ENCODE results near the gene RCAN2. TPM values are rescaled to one million over a fixed set of nuclear protein-coding genes. Genes with fewer than 3 reads are reported as not detected.

The RCAN2 gene
- total RNA-seq, 1 experiment from 2014 or later: 4.7 TPM

DNA sequence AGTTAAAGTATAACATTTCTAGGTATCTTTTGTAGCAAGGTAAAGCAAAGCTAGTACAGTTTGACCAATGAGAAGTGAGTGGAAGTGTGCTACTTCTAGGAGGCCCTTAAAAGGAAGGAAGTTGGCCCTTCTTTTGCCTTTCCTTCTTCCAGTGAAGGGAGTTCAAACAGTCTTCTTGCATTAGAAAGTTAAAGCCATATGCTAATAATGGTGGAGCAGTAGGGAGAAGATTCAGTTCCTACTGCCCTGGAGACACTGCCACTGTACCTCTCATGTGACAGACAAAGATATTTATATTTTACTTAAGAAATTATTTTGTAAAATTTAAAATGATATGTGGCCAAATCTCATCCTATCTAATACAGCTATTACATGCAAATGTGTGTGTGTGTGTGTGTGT lies 26.0 kb upstream of the RCAN2 start:
- no peak overlapping the region for H3K27ac ChIP-seq (ENCODE audit: low read length)
- no peaks in the 10 kb centered on the region for H3K4me1 ChIP-seq (ENCODE audit: low read length)
- DNase-seq: no peak
- H3K4me2 ChIP-seq (ENCODE audit: low read depth, low read length, poor library complexity, severe bottlenecking): no peak overlapping the region
- H3K4me3 ChIP-seq (ENCODE audit: low read length): no peak overlapping the region
- H3K79me2 ChIP-seq (ENCODE audit: low read length): no peaks in the 10 kb centered on the region
- H4K20me1 ChIP-seq (ENCODE audit: insufficient read depth, low read depth, low read length): no peaks in the 10 kb centered on the region
- no peaks in the 10 kb centered on the region for H3K9me2 ChIP-seq (replicated peaks; ENCODE audit: insufficient read depth, low read length)
- H2AFZ ChIP-seq (ENCODE audit: low read length): no peak overlapping the region
- no peaks in the 10 kb centered on the region for H3K27me3 ChIP-seq (ENCODE audit: low read length)
- H3K36me3 ChIP-seq (ENCODE audit: insufficient read depth, low read length): no peaks in the 10 kb centered on the region
- H3K9ac ChIP-seq (ENCODE audit: low read length): no peak overlapping the region
- no peaks in the 10 kb centered on the region for H3K9me3 ChIP-seq (ENCODE audit: low read length)

DNA sequence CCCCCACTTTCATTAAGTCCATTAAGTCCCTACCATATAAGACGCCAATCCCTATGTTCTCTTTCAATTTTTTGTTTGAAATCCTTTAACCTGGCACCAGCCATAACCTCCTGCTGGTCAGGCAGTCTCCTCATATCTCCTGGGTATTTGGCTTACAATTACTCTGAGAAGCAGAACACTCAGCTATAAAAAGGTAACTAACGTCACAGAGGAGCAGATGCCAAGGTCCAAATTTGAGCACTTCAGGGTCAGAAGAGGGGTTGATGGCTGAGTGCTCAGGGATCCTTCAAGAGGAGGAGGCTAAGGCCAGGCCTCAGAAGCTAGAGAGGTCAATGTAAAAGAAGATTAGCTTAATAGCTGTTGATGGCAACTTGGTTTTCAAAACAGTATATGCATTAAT lies 22.3 kb upstream of the RCAN2 start:
- no peak overlapping the region for H3K27ac ChIP-seq (ENCODE audit: low read length)
- DNase-seq: no peak
- H4K20me1 ChIP-seq (ENCODE audit: insufficient read depth, low read depth, low read length): no peaks in the 10 kb centered on the region
- H3K36me3 ChIP-seq (ENCODE audit: insufficient read depth, low read length): no peaks in the 10 kb centered on the region
- H2AFZ ChIP-seq (ENCODE audit: low read length): no peak overlapping the region
- H3K4me1 ChIP-seq (ENCODE audit: low read length): no peaks in the 10 kb centered on the region
- no peak overlapping the region for H3K9ac ChIP-seq (ENCODE audit: low read length)
- H3K27me3 ChIP-seq (ENCODE audit: low read length): no peaks in the 10 kb centered on the region
- H3K9me3 ChIP-seq (ENCODE audit: low read length): no peaks in the 10 kb centered on the region
- no peak overlapping the region for H3K4me3 ChIP-seq (ENCODE audit: low read length)
- H3K79me2 ChIP-seq (ENCODE audit: low read length): no peaks in the 10 kb centered on the region
- no peaks in the 10 kb centered on the region for H3K9me2 ChIP-seq (replicated peaks; ENCODE audit: insufficient read depth, low read length)
- H3K4me2 ChIP-seq (ENCODE audit: low read depth, low read length, poor library complexity, severe bottlenecking): no peak overlapping the region

DNA sequence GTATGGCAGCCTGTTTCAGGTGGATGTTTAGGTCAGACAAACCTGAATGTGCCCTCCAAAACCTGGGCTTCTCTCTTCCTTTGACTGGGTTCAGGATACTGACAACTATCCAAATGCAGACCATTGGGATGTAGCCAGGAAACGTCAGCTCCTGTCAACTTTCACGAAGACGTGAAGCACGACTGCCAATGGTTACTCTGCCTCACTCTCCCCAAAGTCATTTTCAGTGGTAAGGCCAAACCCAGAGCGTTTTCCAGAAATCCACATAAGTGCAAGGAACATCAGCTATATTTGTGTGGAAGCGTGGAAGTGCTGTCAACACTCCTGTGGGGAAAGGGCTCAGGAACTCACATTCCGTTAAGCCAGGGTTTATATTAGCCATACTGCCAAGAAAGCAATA lies 20.1 kb upstream of the RCAN2 start:
- no peak overlapping the region for H2AFZ ChIP-seq (ENCODE audit: low read length)
- DNase-seq: no peak
- H3K4me1 ChIP-seq (ENCODE audit: low read length): no peaks in the 10 kb centered on the region
- no peak overlapping the region for H3K27ac ChIP-seq (ENCODE audit: low read length)
- no peaks in the 10 kb centered on the region for H3K36me3 ChIP-seq (ENCODE audit: insufficient read depth, low read length)
- no peak overlapping the region for H3K4me3 ChIP-seq (ENCODE audit: low read length)
- H3K27me3 ChIP-seq (ENCODE audit: low read length): no peaks in the 10 kb centered on the region
- no peaks in the 10 kb centered on the region for H3K9me2 ChIP-seq (replicated peaks; ENCODE audit: insufficient read depth, low read length)
- no peak overlapping the region for H3K9ac ChIP-seq (ENCODE audit: low read length)
- H3K79me2 ChIP-seq (ENCODE audit: low read length): no peaks in the 10 kb centered on the region
- H4K20me1 ChIP-seq (ENCODE audit: insufficient read depth, low read depth, low read length): no peaks in the 10 kb centered on the region
- no peaks in the 10 kb centered on the region for H3K9me3 ChIP-seq (ENCODE audit: low read length)
- H3K4me2 ChIP-seq (ENCODE audit: low read depth, low read length, poor library complexity, severe bottlenecking): no peak overlapping the region

DNA sequence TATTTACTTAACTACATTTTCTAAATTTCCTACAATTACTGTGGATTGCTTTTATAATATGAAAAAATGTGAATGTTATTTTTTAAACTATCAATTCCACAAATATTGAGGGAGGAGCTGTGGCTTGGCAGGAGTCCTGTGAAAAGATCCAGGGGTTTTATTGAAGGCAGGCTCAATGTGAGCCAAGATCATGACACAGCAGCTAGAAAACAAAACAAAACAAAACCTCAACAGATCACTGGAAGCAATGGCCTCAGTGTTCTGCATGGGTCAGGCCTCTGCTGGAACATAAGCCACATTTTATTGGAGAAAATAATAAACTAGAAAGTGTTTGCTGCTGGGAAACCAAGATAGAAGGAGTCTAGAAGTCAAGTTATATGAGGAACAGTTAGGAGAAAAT lies 19.4 kb upstream of the RCAN2 start:
- Histone ChIP-seq H3K27ac (ENCODE audit: low read length) (no peak overlapping the region), H3K4me1 (ENCODE audit: low read length) (no peaks in the 10 kb centered on the region), H3K4me2 (ENCODE audit: low read depth, low read length, poor library complexity, severe bottlenecking) (no peak overlapping the region), H3K9ac (ENCODE audit: low read length) (no peak overlapping the region), H3K9me3 (ENCODE audit: low read length) (no peaks in the 10 kb centered on the region), H3K27me3 (ENCODE audit: low read length) (no peaks in the 10 kb centered on the region), H3K36me3 (ENCODE audit: insufficient read depth, low read length) (no peaks in the 10 kb centered on the region), H2AFZ (ENCODE audit: low read length) (no peak overlapping the region), H3K9me2 (replicated peaks; ENCODE audit: insufficient read depth, low read length) (no peaks in the 10 kb centered on the region), H3K4me3 (ENCODE audit: low read length) (no peak overlapping the region), H4K20me1 (ENCODE audit: insufficient read depth, low read depth, low read length) (no peaks in the 10 kb centered on the region), H3K79me2 (ENCODE audit: low read length) (no peaks in the 10 kb centered on the region)
- no peak for DNase-seq

DNA sequence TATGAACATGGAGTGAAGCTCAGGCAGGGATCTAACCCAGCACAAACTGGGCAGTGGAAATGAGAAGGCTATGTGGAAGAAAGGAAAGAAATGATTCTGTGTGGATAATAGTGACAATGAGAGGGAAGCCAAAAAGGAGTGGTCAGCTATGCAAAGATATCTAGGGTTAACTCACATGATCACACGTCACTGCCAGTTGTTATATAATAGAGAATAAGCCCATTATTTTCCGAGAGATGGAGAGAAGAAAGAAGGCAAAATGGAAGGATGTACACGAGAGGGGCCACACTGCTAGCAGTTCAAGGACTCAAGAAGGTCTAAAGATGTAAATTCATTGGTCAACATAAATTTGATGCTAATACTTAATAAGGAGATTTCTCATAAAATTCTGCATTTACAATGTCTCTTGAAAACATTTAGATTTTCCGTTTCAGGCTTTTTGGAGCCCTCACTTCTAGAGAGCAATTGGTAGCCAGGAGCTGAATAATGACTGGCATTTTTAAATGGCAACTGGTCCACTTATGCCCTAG lies 18.8 kb upstream of the RCAN2 start:
- Histone ChIP-seq H3K27ac (ENCODE audit: low read length) (no peak overlapping the region), H3K9ac (ENCODE audit: low read length) (no peak overlapping the region), H3K4me3 (ENCODE audit: low read length) (no peak overlapping the region), H3K79me2 (ENCODE audit: low read length) (no peaks in the 10 kb centered on the region), H3K36me3 (ENCODE audit: insufficient read depth, low read length) (no peaks in the 10 kb centered on the region), H3K4me1 (ENCODE audit: low read length) (no peaks in the 10 kb centered on the region), H2AFZ (ENCODE audit: low read length) (no peak overlapping the region), H3K27me3 (ENCODE audit: low read length) (no peaks in the 10 kb centered on the region), H4K20me1 (ENCODE audit: insufficient read depth, low read depth, low read length) (no peaks in the 10 kb centered on the region), H3K9me3 (ENCODE audit: low read length) (no peaks in the 10 kb centered on the region), H3K4me2 (ENCODE audit: low read depth, low read length, poor library complexity, severe bottlenecking) (no peak overlapping the region), H3K9me2 (replicated peaks; ENCODE audit: insufficient read depth, low read length) (no peaks in the 10 kb centered on the region)
- DNase-seq: no peak

DNA sequence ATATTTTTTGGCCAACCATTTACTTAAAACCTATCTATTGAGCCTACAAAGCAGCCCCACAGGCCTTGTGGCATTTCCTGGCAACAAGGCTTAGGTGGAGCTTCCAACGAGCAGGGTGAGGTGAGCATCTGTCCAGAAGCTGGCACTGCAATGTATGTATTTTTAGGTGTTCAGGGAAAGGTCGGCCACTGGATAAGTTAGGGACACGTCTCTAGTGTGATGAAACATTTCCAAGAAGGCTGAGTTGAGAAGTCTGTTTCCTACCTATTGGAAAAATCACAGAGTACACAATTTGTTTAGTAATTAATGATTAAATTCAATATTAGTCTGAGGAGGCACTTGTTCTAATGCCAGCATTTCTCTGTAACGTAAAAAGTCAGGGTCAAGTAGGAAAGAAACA lies 17.8 kb upstream of the RCAN2 start:
- Histone ChIP-seq H3K9me3 (ENCODE audit: low read length) (no peaks in the 10 kb centered on the region), H3K27ac (ENCODE audit: low read length) (no peak overlapping the region), H3K9me2 (replicated peaks; ENCODE audit: insufficient read depth, low read length) (no peaks in the 10 kb centered on the region), H3K4me2 (ENCODE audit: low read depth, low read length, poor library complexity, severe bottlenecking) (no peak overlapping the region), H4K20me1 (ENCODE audit: insufficient read depth, low read depth, low read length) (no peaks in the 10 kb centered on the region), H3K9ac (ENCODE audit: low read length) (no peak overlapping the region), H3K27me3 (ENCODE audit: low read length) (no peaks in the 10 kb centered on the region), H2AFZ (ENCODE audit: low read length) (no peak overlapping the region), H3K36me3 (ENCODE audit: insufficient read depth, low read length) (no peaks in the 10 kb centered on the region), H3K79me2 (ENCODE audit: low read length) (no peaks in the 10 kb centered on the region), H3K4me1 (ENCODE audit: low read length) (no peaks in the 10 kb centered on the region), H3K4me3 (ENCODE audit: low read length) (no peak overlapping the region)
- DNase-seq: no peak

DNA sequence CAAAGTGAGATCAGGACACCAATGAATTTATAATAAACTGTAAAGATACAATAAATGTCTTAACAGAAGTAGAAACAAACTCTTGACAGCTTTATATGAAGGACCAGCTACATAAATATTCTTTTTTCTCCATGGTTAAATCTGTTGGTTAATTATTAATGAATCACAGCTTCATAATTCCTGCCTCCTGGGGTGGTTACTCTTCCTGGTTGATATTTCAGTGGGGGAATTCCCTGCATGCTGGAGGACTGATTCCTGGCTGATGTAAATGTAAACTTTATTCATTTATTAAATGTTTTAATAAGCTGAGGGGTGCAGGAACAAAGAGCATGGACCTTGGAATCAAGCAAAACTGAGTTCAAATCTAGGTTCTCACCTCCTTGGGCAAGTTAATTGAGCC lies 16.2 kb upstream of the RCAN2 start:
- Histone ChIP-seq H2AFZ (ENCODE audit: low read length) (no peak overlapping the region), H3K36me3 (ENCODE audit: insufficient read depth, low read length) (no peaks in the 10 kb centered on the region), H3K4me1 (ENCODE audit: low read length) (no peaks in the 10 kb centered on the region), H3K4me3 (ENCODE audit: low read length) (no peak overlapping the region), H4K20me1 (ENCODE audit: insufficient read depth, low read depth, low read length) (no peaks in the 10 kb centered on the region), H3K9me3 (ENCODE audit: low read length) (no peaks in the 10 kb centered on the region), H3K27me3 (ENCODE audit: low read length) (no peaks in the 10 kb centered on the region), H3K9me2 (replicated peaks; ENCODE audit: insufficient read depth, low read length) (no peaks in the 10 kb centered on the region), H3K27ac (ENCODE audit: low read length) (no peak overlapping the region), H3K9ac (ENCODE audit: low read length) (no peak overlapping the region), H3K79me2 (ENCODE audit: low read length) (no peaks in the 10 kb centered on the region), H3K4me2 (ENCODE audit: low read depth, low read length, poor library complexity, severe bottlenecking) (no peak overlapping the region)
- DNase-seq: no peak

DNA sequence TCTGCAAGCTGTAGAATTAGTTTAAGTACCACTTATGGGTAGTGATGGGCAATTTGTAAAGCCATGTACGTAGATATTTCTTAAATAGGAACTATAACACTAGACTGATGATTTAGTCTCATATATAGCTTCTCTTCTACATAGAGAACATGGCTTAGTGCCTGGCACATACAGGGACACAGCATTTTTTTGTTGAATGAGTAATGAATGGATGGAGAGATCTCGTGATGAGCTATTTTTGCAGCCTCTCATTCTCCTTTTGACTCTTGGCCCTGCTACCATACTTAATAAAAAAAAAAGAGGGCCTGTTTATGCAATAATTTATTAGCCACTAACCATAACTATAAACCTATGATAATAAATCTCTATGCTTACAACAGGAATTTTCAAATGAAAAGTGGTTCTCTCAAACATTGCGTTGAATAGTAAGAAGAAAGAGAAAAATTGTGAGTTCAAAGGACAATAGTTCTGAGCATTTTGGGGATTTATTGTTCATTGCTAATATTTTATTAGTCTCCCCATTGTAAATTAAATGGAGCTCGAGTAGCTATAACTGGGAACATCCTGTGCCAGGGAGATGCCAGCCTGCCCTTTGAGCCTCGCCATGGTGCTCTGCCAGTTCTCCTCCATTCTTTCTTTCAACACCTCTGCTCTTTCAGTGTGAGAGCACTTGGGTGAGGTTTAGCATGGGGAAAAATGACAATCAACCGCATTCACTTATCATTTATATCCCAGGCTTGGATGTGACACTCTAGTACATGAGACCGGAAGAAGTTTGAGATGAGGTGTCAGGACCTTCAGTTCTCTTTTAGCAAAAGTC lies 14.7 kb upstream of the RCAN2 start:
- H3K4me1 ChIP-seq (ENCODE audit: low read length): no peaks in the 10 kb centered on the region
- H3K9me3 ChIP-seq (ENCODE audit: low read length): no peaks in the 10 kb centered on the region
- H3K27me3 ChIP-seq (ENCODE audit: low read length): no peaks in the 10 kb centered on the region
- H3K9me2 ChIP-seq (replicated peaks; ENCODE audit: insufficient read depth, low read length): no peaks in the 10 kb centered on the region
- no peaks in the 10 kb centered on the region for H3K79me2 ChIP-seq (ENCODE audit: low read length)
- H4K20me1 ChIP-seq (ENCODE audit: insufficient read depth, low read depth, low read length): no peaks in the 10 kb centered on the region
- H3K4me3 ChIP-seq (ENCODE audit: low read length): no peak overlapping the region
- H3K36me3 ChIP-seq (ENCODE audit: insufficient read depth, low read length): no peaks in the 10 kb centered on the region
- no peak overlapping the region for H3K27ac ChIP-seq (ENCODE audit: low read length)
- H2AFZ ChIP-seq (ENCODE audit: low read length): no peak overlapping the region
- no peak overlapping the region for H3K9ac ChIP-seq (ENCODE audit: low read length)
- no peak for DNase-seq
- no peak overlapping the region for H3K4me2 ChIP-seq (ENCODE audit: low read depth, low read length, poor library complexity, severe bottlenecking)
